RWPE1 (cell line): ENCODE measurements around the gene STEAP3.

Experiments used
- CTCF ChIA-PET: fragments of 350-600 bp; sonication (Branson Sonifier 250); formaldehyde crosslinking; extraction: SDS; loops from one replicate; lab custom pipeline; 2021; lab: Yijun Ruan, JAX
- POLR2A ChIA-PET: fragments of 400-600 bp; formaldehyde crosslinking; extraction: SDS; loops from one replicate; lab custom pipeline; 2020; ENCODE audit warnings: antibody characterized with exemption; ENCODE audit not compliant: low non-redundant PET; lab: Yijun Ruan, JAX
- DNase-seq: peaks from one replicate; pipeline ENCODE4 v3.0.0; 2012; ENCODE audit warnings: low spot score
- H3K27ac ChIP-seq: fragments of 450-650 bp; 2 replicates; pipeline ENCODE4 v1.5.1; 2017
- CTCF ChIP-seq: fragments of 450-650 bp; conservative IDR thresholded peaks from 2 replicates; pipeline ENCODE4 v1.5.1; 2017; ENCODE audit warnings: low read depth, mild to moderate bottlenecking

Gene STEAP3

GRCh38 chr2:119308793-119309330, 85.2 kb downstream of the STEAP3 start:
- H3K27ac ChIP-seq: no peak overlapping the region
- ChIA-PET POLR2A (no interaction called here), CTCF (interaction anchor here (1.5 kb wide), 1 partner anchor 17 kb away, joined by 4 read pairs; no protein-coding TSS in a partner anchor)
- DNase-seq: no peak
- no peak for TF ChIP-seq CTCF

GRCh38 chr2:119311371-119311770, 87.7 kb downstream of the STEAP3 start:
- ChIA-PET CTCF (interaction anchor here (0.5 to 1.5 kb wide), 2 partner anchors 410 to 429 kb away, joined by 3 to 5 read pairs; no protein-coding TSS in a partner anchor), POLR2A (no interaction called here)
- no peak for DNase-seq
- H3K27ac ChIP-seq: no peak overlapping the region
- no peak for TF ChIP-seq CTCF

GRCh38 chr2:119311831-119312230, 88.2 kb downstream of the STEAP3 start:
- no peak for TF ChIP-seq CTCF
- POLR2A ChIA-PET: no interaction called here
- H3K27ac ChIP-seq: no peak overlapping the region
- CTCF ChIA-PET: interaction anchor here (1.5 kb wide), 1 partner anchor 430 kb away, joined by 5 read pairs; no protein-coding TSS in a partner anchor
- DNase-seq: no peak
